Measurements from ENCODE around the gene CAMK1D. TPM values are rescaled to one million over a fixed set of nuclear protein-coding genes. Genes with fewer than 3 reads are reported as not detected.
A peak's percentile ranks its signal among the peaks of the same experiment; 100 is the strongest.

The CAMK1D gene
- total and polyA plus RNA-seq, 2 of the 8 experiments (the other 6 are each of a cell fraction or from before 2014, with no cell fraction given): 3.5 to 10.6 TPM

GRCh38 chr10:12707461-12708185, 358.3 kb downstream of the CAMK1D start:
- ChIA-PET POLR2A (ENCODE audit: partially characterized antibody) (no interaction called here), CTCF (ENCODE audit: partially characterized antibody) (interaction anchor here (0.6 to 2.1 kb wide), 13 partner anchors 10 to 484 kb away, joined by 3 to 11 read pairs (median 4); no protein-coding TSS in a partner anchor)
- no peaks in the 10 kb centered on the region for H4K20me1 ChIP-seq (replicated peaks in 1 of 2; ENCODE audit: control insufficient read depth in 1 of 2, insufficient read depth in 2 of 2, low read length in 2 of 2)
- no peak overlapping the region for H2BK120ac ChIP-seq (replicated peaks; ENCODE audit: low read depth, low read length)
- H2BK20ac ChIP-seq (ENCODE audit: low read length): no peak overlapping the region
- H2AFZ ChIP-seq (ENCODE audit: low read length): no peak overlapping the region
- H3K18ac ChIP-seq (ENCODE audit: extremely low read depth, low read length): no peak overlapping the region
- H4K5ac ChIP-seq (ENCODE audit: insufficient read length, low read depth, low read length): no peak overlapping the region
- no peaks in the 10 kb centered on the region for H3K79me2 ChIP-seq (ENCODE audit: control insufficient read depth in 1 of 2, insufficient read depth in 2 of 2, low read length in 2 of 2)
- H2AK5ac ChIP-seq (ENCODE audit: low read depth, low read length): no peak overlapping the region
- H3K23me2 ChIP-seq (ENCODE audit: low read depth, low read length): no peaks in the 10 kb centered on the region
- H3K14ac ChIP-seq (ENCODE audit: insufficient read length): no peak overlapping the region
- H2BK15ac ChIP-seq (ENCODE audit: low read length): no peak overlapping the region
- no peak overlapping the region for H3K9ac ChIP-seq (replicated peaks in 1 of 4; ENCODE audit: extremely low read depth in 1 of 4, low read depth in 3 of 4, low read length in 3 of 4)
- no peak overlapping the region for H3K27ac ChIP-seq (ENCODE audit: low read depth, low read length)
- peaks cover 2 to 18% (median 6%) of the 10 kb centered on the region in 4 experiments; a peak in 4 of 7 replicates for H3K4me1 ChIP-seq (replicated peaks in 1 of 4; ENCODE audit: control insufficient read depth in 3 of 4, insufficient read depth in 4 of 4, low read length in 3 of 4)
- no peak overlapping the region; a peak in 1 of 8 replicates for H3K4me3 ChIP-seq (ENCODE audit: extremely low read depth in 1 of 4, insufficient read depth in 2 of 4, low read depth in 3 of 4, low read length in 4 of 4)
- no peak overlapping the region for H4K91ac ChIP-seq (replicated peaks; ENCODE audit: insufficient read length, low read length)
- no peak overlapping the region for H3K4ac ChIP-seq (replicated peaks; ENCODE audit: insufficient read length, low read depth, low read length)
- H3K79me1 ChIP-seq (ENCODE audit: low read depth, low read length): no peaks in the 10 kb centered on the region
- 59% methylated on average over 10 of the region's 10 CpGs; no CpG with 5 or more reads in 1 of the 2 experiments for WGBS, 2 experiments (ENCODE audit: extremely low coverage in 1 of 2, insufficient coverage in 1 of 2, insufficient read length in 1 of 2, insufficient replicate concordance in 2 of 2, low coverage in 1 of 2, low lambda C conversion rate in 2 of 2, missing lambda C conversion rate in 1 of 2)
- no peaks in the 10 kb centered on the region for H3K9me3 ChIP-seq (ENCODE audit: insufficient read depth in 2 of 2, low read depth in 1 of 2, low read length in 1 of 2)
- H2BK5ac ChIP-seq (ENCODE audit: low read depth, low read length): no peak overlapping the region
- H3K27me3 ChIP-seq (replicated peaks in 1 of 4; ENCODE audit: control insufficient read depth in 3 of 4, extremely low read depth in 1 of 4, insufficient read depth in 3 of 4, low read length in 3 of 4): no peaks in the 10 kb centered on the region
- peak; percentile 81 for FAIRE-seq
- 0 out of 2 replicates have a peak overlapping the region, but pooled peaks have one; percentile 29 for H4K8ac ChIP-seq (ENCODE audit: extremely low read depth, insufficient read depth, low read length)
- H2BK12ac ChIP-seq (ENCODE audit: low read depth, low read length): no peak overlapping the region
- peak in 1 of 2 experiments; percentile 17 for DNase-seq (ENCODE audit: low read depth in 1 of 2, low spot score in 2 of 2)
- no peak overlapping the region for H3K56ac ChIP-seq (replicated peaks; ENCODE audit: insufficient read length, low read depth, low read length)
- no peak overlapping the region for H3K23ac ChIP-seq (ENCODE audit: insufficient read length)
- no peak overlapping the region for H3K4me2 ChIP-seq (ENCODE audit: insufficient read depth in 1 of 2, low read depth in 2 of 2, low read length in 2 of 2)
- H3K36me3 ChIP-seq (ENCODE audit: control insufficient read depth in 2 of 4, insufficient read depth in 4 of 4, low read length in 3 of 4): no peaks in the 10 kb centered on the region
- no peak for TF ChIP-seq EZH2 (IDR thresholded peaks at IDR 0.05; ENCODE audit: low read depth, low read length, severe bottlenecking)
- no peak for TF ChIP-seq ZNF274 (IDR thresholded peaks at IDR 0.05; ENCODE audit: borderline replicate concordance, extremely low read depth, low read length)
- TF ChIP-seq RFX5 (IDR thresholded peaks at IDR 0.05; ENCODE audit: borderline replicate concordance, low read depth, low read length): no peak
- no peak for TF ChIP-seq SIRT6 (IDR thresholded peaks at IDR 0.05; ENCODE audit: low read length)
- TF ChIP-seq EGR1 (IDR thresholded peaks at IDR 0.05; ENCODE audit: borderline replicate concordance, low read depth, low read length): no peak
- TF ChIP-seq CTCF (IDR thresholded peaks at IDR 0.05; ENCODE audit: control extremely low read depth in 1 of 3, insufficient read depth in 1 of 3, low read depth in 1 of 3, low read length in 3 of 3): peak in 2 of 3 experiments; percentile 21 to 37; a peak in 2 of 4 replicates
- peak; percentile 61; the same call in 1 of the 2 replicates for TF ChIP-seq TEAD4 (IDR thresholded peaks at IDR 0.05; ENCODE audit: low read depth, low read length)
- no peak for TF ChIP-seq EP300 (IDR thresholded peaks at IDR 0.05; ENCODE audit: borderline replicate concordance in 1 of 2, low read depth in 2 of 2, low read length in 2 of 2)
- no peak for TF ChIP-seq TAF1 (IDR thresholded peaks at IDR 0.05; ENCODE audit: low read depth, low read length)
- no peak for TF ChIP-seq KDM4A (IDR thresholded peaks at IDR 0.05; ENCODE audit: low read depth, low read length, severe bottlenecking)

All from H1 (cell line).